Measurements from ENCODE around the gene DHX15. TPM values are rescaled to one million over a fixed set of nuclear protein-coding genes. Genes with fewer than 3 reads are reported as not detected.
A peak's percentile ranks its signal among the peaks of the same experiment; 100 is the strongest.

Gene DHX15
- total and polyA plus RNA-seq, 2 of the 13 experiments (the other 11 are each of a cell fraction or from before 2014, with no cell fraction given): 92.9 to 165 TPM

DNA sequence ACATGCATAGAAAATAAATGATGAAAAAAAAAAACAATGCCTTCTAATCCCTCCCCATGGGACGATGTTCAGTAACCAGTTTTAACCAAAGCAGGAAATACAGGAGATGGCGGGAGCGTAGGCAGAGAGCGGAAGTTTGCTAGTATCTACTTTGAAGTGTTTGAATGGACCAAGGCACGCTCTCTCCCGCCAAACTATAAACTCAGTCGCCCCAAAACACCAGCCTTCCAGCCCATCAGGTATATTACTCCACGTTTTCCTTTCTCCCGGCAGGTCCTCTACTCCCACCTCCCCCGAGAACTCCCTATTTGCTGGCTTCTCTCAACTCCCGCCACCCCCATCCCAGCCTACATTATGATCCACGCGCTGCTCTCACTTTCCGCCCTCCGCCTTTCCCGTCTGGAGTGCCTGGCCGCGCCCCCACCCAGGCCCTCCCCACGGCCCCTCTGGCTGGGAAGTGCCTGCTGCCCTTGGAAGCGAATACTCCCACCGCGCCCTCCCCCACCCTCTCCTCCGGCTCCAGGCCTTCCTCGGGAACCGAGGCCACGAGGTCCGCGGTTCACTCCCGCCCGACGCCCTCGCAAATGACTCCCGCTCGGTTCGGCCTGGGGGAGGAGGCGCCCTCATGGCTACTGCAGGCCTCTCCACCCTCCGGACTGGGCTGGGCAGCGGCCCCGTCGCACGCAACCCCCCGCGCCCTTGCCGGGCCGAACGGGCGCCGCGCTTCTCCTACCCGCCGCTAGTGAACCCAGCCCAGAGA is 723 bp downstream of the DHX15 start (continued):
- no peak for TF ChIP-seq EED (CRISPR knock-in tag; IDR thresholded peaks at IDR 0.05)
- no peak for TF ChIP-seq ZSCAN25 (CRISPR knock-in tag; IDR thresholded peaks at IDR 0.05)
- TF ChIP-seq FUBP1 (CRISPR knock-in tag; IDR thresholded peaks at IDR 0.05; ENCODE audit: borderline replicate concordance): no peak
- TF ChIP-seq ZNF883 (CRISPR knock-in tag; IDR thresholded peaks at IDR 0.05; ENCODE audit: not compliant biosample characterization): no peak
- TF ChIP-seq AKAP8 (CRISPR knock-in tag; IDR thresholded peaks at IDR 0.05): no peak
- TF ChIP-seq ZNF607 (CRISPR knock-in tag; IDR thresholded peaks at IDR 0.05; ENCODE audit: borderline replicate concordance): no peak
- no peak for TF ChIP-seq KDM5A (IDR thresholded peaks at IDR 0.05; ENCODE audit: borderline replicate concordance, low read length)
- no peak for TF ChIP-seq KLF12 (CRISPR knock-in tag; IDR thresholded peaks at IDR 0.05; ENCODE audit: borderline replicate concordance)
- TF ChIP-seq, protein P1, sequence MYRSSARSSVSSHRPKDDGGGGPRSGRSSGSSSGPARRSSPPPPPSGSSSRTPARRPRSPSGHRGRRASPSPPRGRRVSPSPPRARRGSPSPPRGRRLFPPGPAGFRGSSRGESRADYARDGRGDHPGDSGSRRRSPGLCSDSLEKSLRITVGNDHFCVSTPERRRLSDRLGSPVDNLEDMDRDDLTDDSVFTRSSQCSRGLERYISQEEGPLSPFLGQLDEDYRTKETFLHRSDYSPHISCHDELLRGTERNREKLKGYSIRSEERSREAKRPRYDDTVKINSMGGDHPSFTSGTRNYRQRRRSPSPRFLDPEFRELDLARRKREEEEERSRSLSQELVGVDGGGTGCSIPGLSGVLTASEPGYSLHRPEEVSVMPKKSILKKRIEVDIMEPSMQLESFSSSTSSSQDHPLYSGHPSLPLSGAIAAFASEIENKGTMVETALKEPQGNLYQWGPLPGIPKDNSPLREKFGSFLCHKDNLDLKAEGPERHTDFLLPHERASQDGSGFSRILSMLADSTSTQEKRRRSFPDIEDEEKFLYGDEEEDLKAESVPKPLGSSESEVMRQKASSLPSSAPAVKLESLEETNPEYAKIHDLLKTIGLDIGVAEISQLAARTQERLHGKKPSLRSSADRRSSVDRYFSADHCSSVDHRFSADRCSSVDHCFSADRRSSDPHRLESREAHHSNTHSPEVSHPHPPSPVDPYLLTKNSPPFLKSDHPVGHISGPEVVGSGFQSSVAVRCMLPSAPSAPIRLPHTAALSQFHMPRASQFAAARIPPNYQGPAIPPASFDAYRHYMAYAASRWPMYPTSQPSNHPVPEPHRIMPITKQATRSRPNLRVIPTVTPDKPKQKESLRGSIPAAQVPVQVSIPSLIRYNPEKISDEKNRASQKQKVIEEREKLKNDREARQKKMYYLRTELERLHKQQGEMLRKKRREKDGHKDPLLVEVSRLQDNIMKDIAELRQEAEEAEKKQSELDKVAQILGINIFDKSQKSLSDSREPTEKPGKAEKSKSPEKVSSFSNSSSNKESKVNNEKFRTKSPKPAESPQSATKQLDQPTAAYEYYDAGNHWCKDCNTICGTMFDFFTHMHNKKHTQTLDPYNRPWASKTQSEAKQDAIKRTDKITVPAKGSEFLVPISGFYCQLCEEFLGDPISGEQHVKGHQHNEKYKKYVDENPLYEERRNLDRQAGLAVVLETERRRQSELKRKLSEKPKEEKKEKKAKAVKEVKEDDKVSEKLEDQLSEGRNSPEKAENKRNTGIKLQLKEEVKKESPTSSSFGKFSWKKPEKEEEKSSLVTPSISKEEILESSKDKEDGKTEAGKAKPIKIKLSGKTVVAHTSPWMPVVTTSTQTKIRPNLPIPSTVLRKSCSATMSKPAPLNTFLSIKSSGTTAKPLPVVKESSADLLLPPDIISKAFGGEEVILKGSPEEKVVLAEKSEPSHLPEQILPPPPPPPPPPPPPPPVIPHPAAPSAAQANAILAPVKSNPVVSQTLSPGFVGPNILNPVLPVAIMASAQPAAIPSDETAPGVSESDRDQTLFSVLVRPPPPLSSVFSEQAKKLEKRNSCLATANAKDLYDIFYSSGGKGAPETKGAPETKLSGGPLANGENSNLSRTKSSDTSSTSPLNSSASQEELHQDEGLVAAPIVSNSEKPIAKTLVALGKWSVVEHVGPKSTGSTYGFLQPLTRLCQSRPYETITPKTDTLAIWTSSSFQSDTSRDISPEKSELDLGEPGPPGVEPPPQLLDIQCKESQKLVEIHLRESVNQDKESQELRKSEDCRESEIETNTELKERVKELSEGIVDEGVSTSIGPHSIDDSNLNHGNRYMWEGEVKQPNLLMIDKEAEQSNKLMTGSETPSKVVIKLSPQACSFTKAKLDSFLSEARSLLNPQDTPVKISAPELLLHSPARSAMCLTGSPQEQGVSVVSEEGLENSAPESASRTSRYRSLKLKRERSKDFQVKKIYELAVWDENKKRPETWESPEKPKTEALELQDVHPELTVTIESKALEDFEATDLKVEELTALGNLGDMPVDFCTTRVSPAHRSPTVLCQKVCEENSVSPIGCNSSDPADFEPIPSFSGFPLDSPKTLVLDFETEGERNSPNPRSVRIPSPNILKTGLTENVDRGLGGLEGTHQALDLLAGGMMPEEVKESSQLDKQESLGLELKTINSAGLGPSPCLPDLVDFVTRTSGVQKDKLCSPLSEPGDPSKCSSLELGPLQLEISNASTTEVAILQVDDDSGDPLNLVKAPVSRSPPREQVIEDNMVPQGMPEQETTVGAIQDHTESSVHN (CRISPR knock-in tag; IDR thresholded peaks at IDR 0.05): no peak
- no peak for TF ChIP-seq ZSCAN20 (CRISPR knock-in tag; IDR thresholded peaks at IDR 0.05; ENCODE audit: borderline replicate concordance)
- TF ChIP-seq EZH2 (conservative IDR thresholded peaks at IDR 0.05; ENCODE audit: low read depth, low read length): no peak
- no peak for TF ChIP-seq USF2 (IDR thresholded peaks at IDR 0.05; ENCODE audit: low read depth, low read length)
- no peak for TF ChIP-seq USF2 (CRISPR knock-in tag; IDR thresholded peaks at IDR 0.05; ENCODE audit: borderline replicate concordance)
- no peak for TF ChIP-seq HMG20A (CRISPR knock-in tag; IDR thresholded peaks at IDR 0.05; ENCODE audit: borderline replicate concordance)
- TF ChIP-seq ELF3 (CRISPR knock-in tag; IDR thresholded peaks at IDR 0.05): peak; percentile 70
- TF ChIP-seq E2F1 (CRISPR knock-in tag; IDR thresholded peaks at IDR 0.05): peak; percentile 75

Data from HepG2 (cell line).